Epithelial cell of esophagus (primary cell): ENCODE data around the gene NUPR2.
"Not testable (repeated sequence)": the region's sequence is repeated elsewhere in the genome, so short reads cannot be mapped to it uniquely, and the experiment has no call there.

ENCODE experiments used
- DNase-seq: peaks from one replicate; pipeline ENCODE4 v3.0.0; 2010; ENCODE audit warnings: low read depth
- H3K4me3 ChIP-seq: 2 replicates; pipeline ENCODE4 v1.5.1; 2011; ENCODE audit warnings: mild to moderate bottlenecking, low read length, control low read depth
- CTCF ChIP-seq: IDR thresholded peaks from 2 replicates; pipeline ENCODE4 v1.5.1; 2011; ENCODE audit warnings: low read depth, mild to moderate bottlenecking, low read length, control low read depth, inconsistent platforms; ENCODE audit not compliant: insufficient read depth; ENCODE audit errors: missing control alignments

NUPR2 gene

GRCh38 chr7:56097700-56098099 lies 18.5 kb downstream of the NUPR2 start:
- H3K4me3 ChIP-seq: no peak overlapping the region
- DNase-seq: no peak
- no peak for TF ChIP-seq CTCF

GRCh38 chr7:56092789-56093531 lies 23.3 kb downstream of the NUPR2 start, which contains the start of gene PHKG1:
Gene PHKG1, minus strand, starts transcription at chr7:56092952. Its CDS starts 4,011 bp downstream, at chr7:56088941.
- DNase-seq: peak; percentile 49
- TF ChIP-seq CTCF: peak; percentile 44
- no peak within 1 kb of the TSS for H3K4me3 ChIP-seq

GRCh38 chr7:56092388-56092787 lies 23.8 kb downstream of the NUPR2 start:
- not testable (repeated sequence) for DNase-seq

GRCh38 chr7:56091591-56091990 lies 24.6 kb downstream of the NUPR2 start:
- no peak for DNase-seq
- no peak overlapping the region for H3K4me3 ChIP-seq
- TF ChIP-seq CTCF: no peak

More at GRCh38 chr7:56092388-56092787, 23.8 kb downstream of the NUPR2 start:
- not testable (repeated sequence) for H3K4me3 ChIP-seq

- no peak for TF ChIP-seq CTCF
- no peak for DNase-seq
- no peak overlapping the region for H3K4me3 ChIP-seq
These were observed 28.8 kb downstream of the NUPR2 start for GRCh38 chr7:56087445-56087844.

GRCh38 chr7:56086761-56087160 lies 29.5 kb downstream of the NUPR2 start:
- H3K4me3 ChIP-seq: no peak overlapping the region
- no peak for TF ChIP-seq CTCF
- no peak for DNase-seq

- TF ChIP-seq CTCF: no peak
- no peak for DNase-seq
- H3K4me3 ChIP-seq: no peak overlapping the region
These were observed 32.9 kb downstream of the NUPR2 start for GRCh38 chr7:56083150-56083785.
